ENCODE results near the gene ZNFX1.
"Not testable (repeated sequence)": the region's sequence is repeated elsewhere in the genome, so short reads cannot be mapped to it uniquely, and the experiment has no call there.

Gene ZNFX1

DNA sequence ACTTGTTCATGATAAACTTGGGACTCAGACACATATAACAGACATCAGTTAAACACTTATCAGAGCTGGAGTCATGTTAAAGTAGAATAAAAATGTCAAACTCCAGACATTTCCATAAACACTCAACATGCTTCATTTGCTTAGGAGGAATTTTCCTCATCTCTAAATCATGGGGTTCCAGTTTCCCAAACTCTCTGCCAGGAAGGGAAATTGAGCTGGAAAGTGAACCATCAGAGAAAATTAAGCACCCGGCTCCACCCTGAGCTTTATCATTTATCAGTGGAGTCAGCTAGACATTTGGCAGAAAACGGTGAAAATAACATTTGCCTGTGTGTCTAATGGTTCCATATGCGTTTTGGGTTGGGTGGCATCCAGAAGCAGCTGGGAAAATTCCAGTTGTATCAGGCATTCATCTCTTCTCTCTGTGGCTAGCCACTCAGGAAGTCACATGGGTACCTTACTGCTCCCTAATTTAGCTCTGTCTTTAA, 25.3 kb upstream of the ZNFX1 start:
- 98% methylated on average over 3 of the region's 3 CpGs for WGBS
- Histone ChIP-seq H3K18ac (ENCODE audit: low read depth in 1 of 2, low read length in 2 of 2) (no peak overlapping the region), H2AK5ac (ENCODE audit: low read length, severe bottlenecking) (no peak overlapping the region), H3K9me3 (ENCODE audit: control insufficient read depth, low read length) (no peaks in the 10 kb centered on the region), H4K8ac (ENCODE audit: low read length) (no peak overlapping the region), H3K79me1 (replicated peaks; ENCODE audit: low read length, poor library complexity, severe bottlenecking) (no peaks in the 10 kb centered on the region), H4K91ac (ENCODE audit: low read length) (no peak overlapping the region), H2BK12ac (ENCODE audit: low read length in 2 of 2) (no peak overlapping the region), H3K9ac (ENCODE audit: low read length) (no peak overlapping the region), H2AFZ (ENCODE audit: low read depth, low read length) (no peak overlapping the region), H2BK5ac (ENCODE audit: low read depth, low read length, poor library complexity, severe bottlenecking) (no peak overlapping the region), H3K36me3 (ENCODE audit: control insufficient read depth in 1 of 2, insufficient read depth in 2 of 2, low read depth in 1 of 2, low read length in 2 of 2) (no peaks in the 10 kb centered on the region), H2BK15ac (ENCODE audit: low read depth, poor library complexity, severe bottlenecking) (no peak overlapping the region), H3K23ac (ENCODE audit: low read length in 2 of 2) (no peak overlapping the region), H3K27me3 (ENCODE audit: control insufficient read depth in 1 of 2, insufficient read depth in 1 of 2, low read length in 2 of 2) (peaks cover 0 to 11% of the 10 kb centered on the region in 2 experiments), H3K4me2 (ENCODE audit: low read length, poor library complexity, severe bottlenecking) (no peak overlapping the region), H3K4ac (ENCODE audit: low read depth in 1 of 2, low read length in 2 of 2) (no peak overlapping the region), H3K27ac (ENCODE audit: low read length, poor library complexity, severe bottlenecking) (no peak overlapping the region), H3K4me1 (ENCODE audit: control insufficient read depth, insufficient read depth, low read depth, low read length) (no peaks in the 10 kb centered on the region), H3K4me3 (ENCODE audit: insufficient read depth in 1 of 2, low read depth in 1 of 2, low read length in 2 of 2) (peak overlapping the region in 1 of 2 experiments; percentile 32), H3K14ac (ENCODE audit: low read length in 2 of 2) (no peak overlapping the region), H2BK120ac (ENCODE audit: low read depth, low read length) (no peak overlapping the region)
- peak; percentile 7 for DNase-seq

DNA sequence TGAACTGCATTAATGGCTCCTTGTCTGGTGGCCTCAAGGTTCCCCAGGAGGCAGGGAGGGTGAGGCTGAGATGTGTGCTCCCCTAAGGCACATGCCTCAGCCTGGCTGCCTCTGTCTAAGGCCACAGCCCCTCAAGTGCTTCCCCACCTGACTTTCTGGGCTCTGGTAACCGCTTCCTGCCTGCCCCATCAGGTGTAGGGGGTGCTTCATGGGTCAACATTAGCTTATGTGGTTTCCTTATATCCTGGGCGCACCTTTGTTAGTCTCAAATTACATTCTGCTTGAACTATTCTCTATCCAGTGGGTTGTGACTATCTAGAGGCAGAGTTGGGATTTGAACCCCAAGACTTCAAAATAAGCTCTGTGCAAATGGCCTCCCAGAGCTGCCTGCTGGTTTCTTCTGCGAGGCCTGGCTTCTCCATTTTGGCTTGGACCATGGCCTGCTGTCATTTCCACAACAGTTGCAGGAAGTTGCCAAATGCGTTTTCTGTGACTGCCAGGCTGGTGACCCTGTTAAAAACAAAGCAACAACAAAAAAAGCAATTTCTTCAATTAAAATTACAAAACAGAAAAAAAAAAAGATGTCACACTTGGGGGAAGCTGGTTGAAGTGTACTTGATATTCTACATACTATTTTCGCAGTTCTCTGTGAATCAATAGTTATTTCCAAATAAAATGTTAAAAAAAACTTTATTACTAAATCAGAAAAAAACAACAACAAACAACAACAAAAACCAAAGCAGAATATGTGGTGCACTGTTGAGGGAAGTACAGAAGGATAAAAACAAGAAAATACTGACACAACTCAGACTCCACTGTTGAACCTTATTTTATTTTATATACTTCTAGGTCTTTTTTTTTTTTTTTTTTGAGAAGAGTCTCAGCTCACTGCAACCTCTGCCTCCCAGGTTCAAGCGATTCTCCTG, 20.0 kb upstream of the ZNFX1 start:
- no peaks in the 10 kb centered on the region for H3K79me1 ChIP-seq (replicated peaks; ENCODE audit: low read length, poor library complexity, severe bottlenecking)
- H3K9me3 ChIP-seq (ENCODE audit: control insufficient read depth, low read length), result no peaks in the 10 kb centered on the region
- no peak overlapping the region for H3K18ac ChIP-seq (ENCODE audit: low read depth in 1 of 2, low read length in 2 of 2)
- H3K23ac ChIP-seq (ENCODE audit: low read length in 2 of 2), result no peak overlapping the region
- H3K27me3 ChIP-seq (ENCODE audit: control insufficient read depth in 1 of 2, insufficient read depth in 1 of 2, low read length in 2 of 2), result no peaks in the 10 kb centered on the region
- H3K4me1 ChIP-seq (ENCODE audit: control insufficient read depth, insufficient read depth, low read depth, low read length), result peaks cover 2% of the 10 kb centered on the region
- no peak for DNase-seq
- H3K4me2 ChIP-seq (ENCODE audit: low read length, poor library complexity, severe bottlenecking), result no peak overlapping the region
- peaks cover 0 to 3% of the 10 kb centered on the region in 2 experiments for H3K36me3 ChIP-seq (ENCODE audit: control insufficient read depth in 1 of 2, insufficient read depth in 2 of 2, low read depth in 1 of 2, low read length in 2 of 2)
- WGBS, result 92% methylated on average over 5 of the region's 6 CpGs
- H2BK12ac ChIP-seq (ENCODE audit: low read length in 2 of 2), result no peak overlapping the region
- no peak overlapping the region for H3K14ac ChIP-seq (ENCODE audit: low read length in 2 of 2)
- no peak overlapping the region for H4K91ac ChIP-seq (ENCODE audit: low read length)
- no peak overlapping the region for H2BK120ac ChIP-seq (ENCODE audit: low read depth, low read length)
- no peak overlapping the region for H3K9ac ChIP-seq (ENCODE audit: low read length)
- no peak overlapping the region for H3K4ac ChIP-seq (ENCODE audit: low read depth in 1 of 2, low read length in 2 of 2)
- H2BK15ac ChIP-seq (ENCODE audit: low read depth, poor library complexity, severe bottlenecking), result no peak overlapping the region
- H2AFZ ChIP-seq (ENCODE audit: low read depth, low read length), result no peak overlapping the region
- no peak overlapping the region for H2BK5ac ChIP-seq (ENCODE audit: low read depth, low read length, poor library complexity, severe bottlenecking)
- no peak overlapping the region for H3K4me3 ChIP-seq (ENCODE audit: insufficient read depth in 1 of 2, low read depth in 1 of 2, low read length in 2 of 2)
- H3K27ac ChIP-seq (ENCODE audit: low read length, poor library complexity, severe bottlenecking), result no peak overlapping the region
- H4K8ac ChIP-seq (ENCODE audit: low read length), result no peak overlapping the region
- no peak overlapping the region for H2AK5ac ChIP-seq (ENCODE audit: low read length, severe bottlenecking)

DNA sequence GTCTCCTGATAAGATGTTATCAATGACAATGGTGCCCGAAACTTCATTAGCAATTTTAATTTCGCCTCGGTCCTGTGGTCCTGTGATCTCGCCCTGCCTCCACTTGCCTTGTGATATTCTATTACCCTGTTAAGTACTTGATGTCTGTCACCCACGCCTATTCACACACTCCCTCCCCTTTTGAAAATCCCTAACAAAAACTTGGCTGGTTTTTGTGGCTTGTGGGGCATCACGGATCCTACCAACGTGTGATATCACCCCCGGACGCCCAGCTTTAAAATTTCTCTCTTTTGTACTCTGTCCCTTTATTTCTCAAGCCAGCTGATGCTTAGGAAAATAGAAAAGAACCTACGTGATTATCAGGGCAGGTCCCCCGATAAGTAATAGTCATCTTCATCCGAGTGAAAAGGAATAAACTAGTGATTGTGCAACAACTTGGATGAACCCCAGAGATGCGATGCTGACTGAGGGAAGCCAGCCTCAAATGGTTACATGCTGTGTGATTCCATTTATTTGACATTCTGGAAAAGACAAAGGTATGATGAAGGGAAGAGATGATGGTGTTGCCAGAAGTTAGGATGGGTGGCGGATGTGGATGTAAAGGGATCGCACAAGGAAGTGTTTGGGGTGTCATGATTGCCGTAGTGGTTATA, 16.3 kb upstream of the ZNFX1 start:
- H2BK15ac ChIP-seq (ENCODE audit: low read depth, poor library complexity, severe bottlenecking), result not testable (repeated sequence)
- 81% methylated on average over 12 of the region's 16 CpGs for WGBS

DNA sequence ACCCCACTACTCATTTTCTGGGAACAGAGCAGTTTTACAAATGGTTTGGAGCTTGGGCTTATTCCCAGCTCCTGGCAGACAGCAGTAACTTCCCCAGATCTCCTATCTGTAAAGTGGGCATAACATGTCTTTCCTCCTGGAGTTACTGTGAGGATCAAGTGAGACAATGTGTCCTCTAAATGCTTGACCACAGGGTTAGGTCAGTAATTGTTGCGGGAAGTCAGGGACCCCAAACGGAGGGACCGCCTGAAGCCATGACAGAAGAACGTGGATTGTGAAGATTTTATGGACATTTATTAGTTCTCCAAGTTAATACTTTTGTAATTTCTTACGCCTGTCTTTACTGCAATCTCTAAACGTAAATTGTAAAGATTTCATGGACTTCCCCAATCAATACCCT, 15.3 kb upstream of the ZNFX1 start:
- Histone ChIP-seq H3K23ac (ENCODE audit: low read length in 2 of 2) (no peak overlapping the region), H3K9ac (ENCODE audit: low read length) (no peak overlapping the region), H3K9me3 (ENCODE audit: control insufficient read depth, low read length) (no peaks in the 10 kb centered on the region), H3K18ac (ENCODE audit: low read depth in 1 of 2, low read length in 2 of 2) (no peak overlapping the region), H2BK15ac (ENCODE audit: low read depth, poor library complexity, severe bottlenecking) (no peak overlapping the region), H3K4me1 (ENCODE audit: control insufficient read depth, insufficient read depth, low read depth, low read length) (peaks cover 4% of the 10 kb centered on the region), H2BK12ac (ENCODE audit: low read length in 2 of 2) (no peak overlapping the region), H4K91ac (ENCODE audit: low read length) (no peak overlapping the region), H2AK5ac (ENCODE audit: low read length, severe bottlenecking) (no peak overlapping the region), H3K27ac (ENCODE audit: low read length, poor library complexity, severe bottlenecking) (no peak overlapping the region), H3K4ac (ENCODE audit: low read depth in 1 of 2, low read length in 2 of 2) (no peak overlapping the region), H2BK5ac (ENCODE audit: low read depth, low read length, poor library complexity, severe bottlenecking) (no peak overlapping the region), H3K27me3 (ENCODE audit: control insufficient read depth in 1 of 2, insufficient read depth in 1 of 2, low read length in 2 of 2) (no peaks in the 10 kb centered on the region), H4K8ac (ENCODE audit: low read length) (no peak overlapping the region), H3K4me3 (ENCODE audit: insufficient read depth in 1 of 2, low read depth in 1 of 2, low read length in 2 of 2) (no peak overlapping the region), H2AFZ (ENCODE audit: low read depth, low read length) (no peak overlapping the region), H3K4me2 (ENCODE audit: low read length, poor library complexity, severe bottlenecking) (no peak overlapping the region), H3K79me1 (replicated peaks; ENCODE audit: low read length, poor library complexity, severe bottlenecking) (no peaks in the 10 kb centered on the region), H2BK120ac (ENCODE audit: low read depth, low read length) (no peak overlapping the region), H3K36me3 (ENCODE audit: control insufficient read depth in 1 of 2, insufficient read depth in 2 of 2, low read depth in 1 of 2, low read length in 2 of 2) (peaks cover 38 to 42% of the 10 kb centered on the region in 2 experiments), H3K14ac (ENCODE audit: low read length in 2 of 2) (no peak overlapping the region)
- 100% methylated on average over 1 of the region's 6 CpGs for WGBS
- no peak for DNase-seq

More for the DNA sequence above, 16.3 kb upstream of the ZNFX1 start:
- not testable (repeated sequence) for H3K27me3 ChIP-seq (ENCODE audit: control insufficient read depth in 1 of 2, insufficient read depth in 1 of 2, low read length in 2 of 2); H2AFZ ChIP-seq (ENCODE audit: low read depth, low read length); H2BK12ac ChIP-seq (ENCODE audit: low read length in 2 of 2); DNase-seq; H3K27ac ChIP-seq (ENCODE audit: low read length, poor library complexity, severe bottlenecking); H2AK5ac ChIP-seq (ENCODE audit: low read length, severe bottlenecking); H3K4me2 ChIP-seq (ENCODE audit: low read length, poor library complexity, severe bottlenecking); H3K14ac ChIP-seq (ENCODE audit: low read length in 2 of 2); H3K4me1 ChIP-seq (ENCODE audit: control insufficient read depth, insufficient read depth, low read depth, low read length); H2BK5ac ChIP-seq (ENCODE audit: low read depth, low read length, poor library complexity, severe bottlenecking); H3K9ac ChIP-seq (ENCODE audit: low read length); H3K9me3 ChIP-seq (ENCODE audit: control insufficient read depth, low read length); H3K18ac ChIP-seq (ENCODE audit: low read depth in 1 of 2, low read length in 2 of 2); H3K4me3 ChIP-seq (ENCODE audit: insufficient read depth in 1 of 2, low read depth in 1 of 2, low read length in 2 of 2); H3K23ac ChIP-seq (ENCODE audit: low read length in 2 of 2); H4K8ac ChIP-seq (ENCODE audit: low read length); H3K4ac ChIP-seq (ENCODE audit: low read depth in 1 of 2, low read length in 2 of 2); H3K79me1 ChIP-seq (replicated peaks; ENCODE audit: low read length, poor library complexity, severe bottlenecking); H2BK120ac ChIP-seq (ENCODE audit: low read depth, low read length); H4K91ac ChIP-seq (ENCODE audit: low read length)
- peaks cover 32 to 34% of the 10 kb centered on the region in 2 experiments for H3K36me3 ChIP-seq (ENCODE audit: control insufficient read depth in 1 of 2, insufficient read depth in 2 of 2, low read depth in 1 of 2, low read length in 2 of 2)

Measured in mesenchymal stem cell (in vitro differentiated cells and primary cell).